Loucy (cell line): ENCODE results near the gene AVL9.

Source experiments
- H2AFZ ChIP-seq: fragments of 200-600 bp; sonication (generic); 2 replicates; pipeline ENCODE4 v1.6.0; 2016; ENCODE audit warnings: antibody characterized with exemption, mild to moderate bottlenecking, low read length, moderate library complexity
- H3F3A ChIP-seq: fragments of 200-600 bp; 2 replicates; pipeline ENCODE4 v1.6.0; 2016; ENCODE audit warnings: antibody characterized with exemption, low read depth, mild to moderate bottlenecking
- H3K27me3 ChIP-seq: fragments of 200-600 bp; sonication (generic); 2 replicates; pipeline ENCODE4 v1.6.1; 2014; ENCODE audit warnings: low read length, mild to moderate bottlenecking; ENCODE audit not compliant: insufficient read depth, poor library complexity, severe bottlenecking
- H3K36me3 ChIP-seq: fragments of 200-600 bp; sonication (generic); 2 replicates; pipeline ENCODE4 v1.6.1; 2016; ENCODE audit warnings: low read length; ENCODE audit not compliant: insufficient read depth
- H3K4me1 ChIP-seq: fragments of 200-600 bp; sonication (generic); 2 replicates; pipeline ENCODE4 v1.5.1; 2014; ENCODE audit warnings: low read length, mild to moderate bottlenecking; ENCODE audit not compliant: insufficient read depth, poor library complexity, severe bottlenecking
- H3K4me2 ChIP-seq: fragments of 200-600 bp; sonication (generic); 2 replicates; pipeline ENCODE4 v1.6.0; 2014; ENCODE audit warnings: antibody characterized with exemption, low read length, low read depth, mild to moderate bottlenecking; ENCODE audit not compliant: poor library complexity, severe bottlenecking
- H3K4me3 ChIP-seq: fragments of 200-600 bp; sonication (generic); 2 replicates; pipeline ENCODE4 v1.5.1; 2014; ENCODE audit warnings: low read length, mild to moderate bottlenecking, mixed read lengths; ENCODE audit not compliant: poor library complexity, severe bottlenecking
- H3K79me2 ChIP-seq: fragments of 200-600 bp; sonication (generic); 2 replicates; pipeline ENCODE4 v1.6.1; 2014; ENCODE audit warnings: low read length; ENCODE audit not compliant: insufficient read depth
- H3K9ac ChIP-seq: fragments of 200-600 bp; sonication (generic); 2 replicates; pipeline ENCODE4 v1.6.0; 2014; ENCODE audit warnings: mild to moderate bottlenecking, low read depth, low read length, moderate library complexity; ENCODE audit not compliant: poor library complexity, severe bottlenecking
- H3K9me2 ChIP-seq: fragments of 200-600 bp; sonication (generic); replicated peaks from 2 replicates; pipeline ENCODE4 v1.6.1; 2016; ENCODE audit warnings: low read depth, low read length, mixed read lengths
- H3K9me3 ChIP-seq: fragments of 200-600 bp; sonication (generic); 2 replicates; pipeline ENCODE4 v1.6.1; 2014; ENCODE audit warnings: mild to moderate bottlenecking, antibody characterized with exemption, low read length, low read depth; ENCODE audit not compliant: insufficient read depth
- H4K20me1 ChIP-seq: fragments of 200-600 bp; sonication (generic); 2 replicates; pipeline ENCODE4 v1.6.0; 2014; ENCODE audit warnings: antibody characterized with exemption, low read length, mild to moderate bottlenecking; ENCODE audit not compliant: insufficient read depth, poor library complexity, severe bottlenecking
- CTCF ChIP-seq: fragments of 200-600 bp; sonication (generic); conservative IDR thresholded peaks from 2 replicates; pipeline ENCODE4 v1.5.1; 2014; ENCODE audit warnings: mild to moderate bottlenecking, antibody characterized with exemption, low read length
- EZH2phosphoT487 ChIP-seq: fragments of 200-600 bp; IDR thresholded peaks from 2 replicates; pipeline ENCODE4 v1.6.1; 2018; ENCODE audit warnings: antibody characterized with exemption, mild to moderate bottlenecking, moderate library complexity, borderline replicate concordance

The AVL9 gene

GRCh38 chr7:32500922-32501341 lies 5.6 kb downstream of the AVL9 start:
- Histone ChIP-seq H3F3A (no peaks in the 10 kb centered on the region), H3K36me3 (no peaks in the 10 kb centered on the region), H4K20me1 (peaks cover 63% of the 10 kb centered on the region), H3K79me2 (peaks cover 96% of the 10 kb centered on the region), H3K9me2 (no peaks in the 10 kb centered on the region), H3K9ac (peak overlapping the region; percentile 39), H3K9me3 (no peaks in the 10 kb centered on the region), H3K27me3 (no peaks in the 10 kb centered on the region), H3K4me1 (peaks cover 30% of the 10 kb centered on the region), H3K4me3 (peak overlapping the region; percentile 63), H2AFZ (no peak overlapping the region), H3K4me2 (peak overlapping the region; percentile 80)
- TF ChIP-seq CTCF (no peak), EZH2phosphoT487 (no peak)

GRCh38 chr7:32501522-32501921 lies 6.2 kb downstream of the AVL9 start:
- Histone ChIP-seq H3K4me2 (peak overlapping the region; percentile 80), H3K9ac (peak overlapping the region; percentile 39), H3K9me3 (no peaks in the 10 kb centered on the region), H3K4me3 (peak overlapping the region; percentile 63), H3K36me3 (no peaks in the 10 kb centered on the region), H3K4me1 (peaks cover 30% of the 10 kb centered on the region), H3K9me2 (no peaks in the 10 kb centered on the region), H3K79me2 (peaks cover 95% of the 10 kb centered on the region), H2AFZ (no peak overlapping the region), H3K27me3 (no peaks in the 10 kb centered on the region), H4K20me1 (peaks cover 62% of the 10 kb centered on the region), H3F3A (no peaks in the 10 kb centered on the region)
- TF ChIP-seq CTCF = no peak
- no peak for TF ChIP-seq EZH2phosphoT487

DNA sequence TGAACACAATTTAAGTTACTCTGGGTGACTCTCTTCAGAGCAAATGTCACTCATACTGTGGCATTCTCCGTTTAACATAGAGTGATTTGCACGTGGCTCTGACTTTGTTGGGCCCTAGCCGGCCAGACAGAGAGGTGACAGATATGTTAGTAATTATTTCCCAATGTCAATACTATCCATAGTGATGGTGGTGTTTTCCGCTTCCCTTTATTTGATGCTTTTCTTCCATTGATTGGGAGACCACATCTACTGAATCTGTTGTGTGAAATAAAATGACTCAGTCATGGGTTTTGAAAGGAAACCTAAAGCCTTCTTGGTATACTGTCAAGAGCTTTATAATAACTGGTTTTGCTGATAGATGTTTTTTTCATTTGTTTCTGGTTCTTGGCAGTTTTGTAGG lies 7.4 kb downstream of the AVL9 start:
- H3K4me3 ChIP-seq = peak overlapping the region; percentile 24
- H2AFZ ChIP-seq = no peak overlapping the region
- H3K9me2 ChIP-seq = no peaks in the 10 kb centered on the region
- peak overlapping the region; percentile 55 for H3K4me2 ChIP-seq
- peaks cover 65% of the 10 kb centered on the region for H4K20me1 ChIP-seq
- H3K27me3 ChIP-seq = no peaks in the 10 kb centered on the region
- H3F3A ChIP-seq = no peaks in the 10 kb centered on the region
- H3K4me1 ChIP-seq = peaks cover 29% of the 10 kb centered on the region
- 0 out of 2 replicates have a peak, but pooled peaks cover 3% of the 10 kb centered on the region for H3K36me3 ChIP-seq
- TF ChIP-seq CTCF = no peak
- TF ChIP-seq EZH2phosphoT487 = no peak
- H3K9me3 ChIP-seq = no peaks in the 10 kb centered on the region
- no peak overlapping the region for H3K9ac ChIP-seq
- H3K79me2 ChIP-seq = peaks cover 95% of the 10 kb centered on the region
